ENCODE data around the gene CCDC33. TPM values are rescaled to one million over a fixed set of nuclear protein-coding genes. Genes with fewer than 3 reads are reported as not detected.

Gene CCDC33
- total and polyA plus RNA-seq, 4 donors, result 0.99 to 7.4 (median 2.6) TPM

GRCh38 chr15:74240002-74240568 lies 4.0 kb downstream of the CCDC33 start:
- no peaks in the 10 kb centered on the region for H3K36me3 ChIP-seq (ENCODE audit: control insufficient read depth, insufficient read depth, low read length)
- 17% methylated on average over 5 of the region's 5 CpGs for whole genome bisulfite sequencing (ENCODE audit: insufficient coverage)
- peak overlapping the region; percentile 33 for H3K27ac ChIP-seq (ENCODE audit: low read depth, low read length)
- peaks cover 45% of the 10 kb centered on the region for H3K4me1 ChIP-seq (ENCODE audit: control insufficient read depth, insufficient read depth, low read length)
- H3K27me3 ChIP-seq (ENCODE audit: control insufficient read depth, insufficient read depth, low read length), result no peaks in the 10 kb centered on the region
- no peak overlapping the region for H3K4me3 ChIP-seq (ENCODE audit: low read depth, low read length)
- peak in 4 of 6 donors; percentile 72 to 96 (median 82) for DNase-seq (ENCODE audit: low read depth in 4 of 6, low spot score in 6 of 6)
- no peaks in the 10 kb centered on the region for H3K9me3 ChIP-seq (ENCODE audit: control insufficient read depth, insufficient read depth, low read length)

- peak in 1 of 6 donors; percentile 40 for DNase-seq (ENCODE audit: low read depth in 4 of 6, low spot score in 6 of 6)
- H3K4me3 ChIP-seq (ENCODE audit: low read depth, low read length), result no peak overlapping the region
- H3K27me3 ChIP-seq (ENCODE audit: control insufficient read depth, insufficient read depth, low read length), result no peaks in the 10 kb centered on the region
- H3K9me3 ChIP-seq (ENCODE audit: control insufficient read depth, insufficient read depth, low read length), result no peaks in the 10 kb centered on the region
- 72% methylated on average over 4 of the region's 4 CpGs for WGBS (ENCODE audit: insufficient coverage)
- no peaks in the 10 kb centered on the region for H3K36me3 ChIP-seq (ENCODE audit: control insufficient read depth, insufficient read depth, low read length)
- H3K4me1 ChIP-seq (ENCODE audit: control insufficient read depth, insufficient read depth, low read length), result peaks cover 54% of the 10 kb centered on the region
- H3K27ac ChIP-seq (ENCODE audit: low read depth, low read length), result no peak overlapping the region
Observed at GRCh38 chr15:74240897-74241614, 4.9 kb downstream of the CCDC33 start.

DNA sequence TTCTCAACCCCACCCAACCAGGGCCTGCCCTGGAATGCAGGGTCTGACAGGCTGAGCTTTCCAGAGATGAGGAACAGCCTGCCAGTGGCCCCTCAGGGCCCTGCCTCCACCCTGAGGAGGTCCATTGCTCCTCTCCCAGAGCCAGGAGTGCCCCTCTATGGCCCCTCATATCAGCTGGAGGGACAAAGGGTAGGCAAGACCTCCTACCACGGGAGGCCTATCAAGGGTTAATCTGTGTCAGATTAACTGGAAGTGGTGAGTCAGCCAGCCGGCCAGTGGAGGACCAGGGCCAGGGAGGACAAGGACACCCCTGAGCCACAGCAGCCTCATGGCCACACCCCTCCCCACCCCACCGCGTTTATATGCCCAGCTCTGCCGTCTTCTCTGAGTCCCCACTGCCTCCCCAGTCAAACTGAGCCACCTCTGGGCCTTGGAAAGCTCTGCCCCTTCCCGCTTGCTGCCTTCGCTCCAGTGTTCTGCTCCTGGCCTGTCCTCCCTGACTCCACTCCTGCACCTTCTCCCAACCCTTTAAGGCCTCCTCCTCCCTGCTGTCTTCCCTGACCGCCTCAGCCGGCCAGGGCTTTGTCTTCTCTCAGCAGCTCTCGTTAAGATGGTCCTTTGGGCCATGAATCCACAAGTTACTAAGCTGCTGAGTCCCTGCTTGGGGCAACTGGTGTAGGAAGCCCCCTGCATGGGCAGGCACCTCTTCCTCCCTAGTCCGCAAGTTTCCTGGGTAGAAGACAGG lies 6.5 kb downstream of the CCDC33 start:
- Histone ChIP-seq H3K4me3 (ENCODE audit: low read depth, low read length) (no peak overlapping the region), H3K27me3 (ENCODE audit: control insufficient read depth, insufficient read depth, low read length) (no peaks in the 10 kb centered on the region), H3K36me3 (ENCODE audit: control insufficient read depth, insufficient read depth, low read length) (no peaks in the 10 kb centered on the region), H3K4me1 (ENCODE audit: control insufficient read depth, insufficient read depth, low read length) (peaks cover 54% of the 10 kb centered on the region), H3K9me3 (ENCODE audit: control insufficient read depth, insufficient read depth, low read length) (no peaks in the 10 kb centered on the region), H3K27ac (ENCODE audit: low read depth, low read length) (no peak overlapping the region)
- WGBS (ENCODE audit: insufficient coverage), result 39% methylated on average over 10 of the region's 11 CpGs
- DNase-seq (ENCODE audit: low read depth in 4 of 6, low spot score in 6 of 6), result no peak

DNA sequence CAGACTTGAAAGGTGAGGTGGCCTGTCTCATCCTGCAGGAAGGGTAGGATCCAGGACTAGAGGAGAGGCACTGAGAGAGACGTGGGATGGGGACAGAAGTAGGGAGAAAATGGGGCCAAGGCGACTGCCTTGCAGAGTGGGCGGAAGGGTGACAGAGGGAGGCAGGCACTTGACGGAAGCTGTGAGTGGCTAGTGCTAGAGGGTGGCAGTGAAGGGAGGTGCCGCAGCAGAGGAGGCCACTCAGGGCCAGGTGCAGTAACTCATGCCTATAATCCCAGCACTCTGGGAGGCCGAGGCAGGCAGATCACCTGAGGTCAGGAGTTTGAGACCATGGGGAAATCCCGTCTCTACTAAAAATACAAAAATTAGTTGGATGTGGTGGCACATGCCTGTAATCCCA lies 7.3 kb downstream of the CCDC33 start:
- no peak for DNase-seq (ENCODE audit: low read depth in 4 of 6, low spot score in 6 of 6)
- H3K27ac ChIP-seq (ENCODE audit: low read depth, low read length), result no peak overlapping the region
- peaks cover 54% of the 10 kb centered on the region for H3K4me1 ChIP-seq (ENCODE audit: control insufficient read depth, insufficient read depth, low read length)
- H3K27me3 ChIP-seq (ENCODE audit: control insufficient read depth, insufficient read depth, low read length), result no peaks in the 10 kb centered on the region
- H3K9me3 ChIP-seq (ENCODE audit: control insufficient read depth, insufficient read depth, low read length), result no peaks in the 10 kb centered on the region
- WGBS (ENCODE audit: insufficient coverage), result 71% methylated on average over 6 of the region's 7 CpGs
- H3K36me3 ChIP-seq (ENCODE audit: control insufficient read depth, insufficient read depth, low read length), result no peaks in the 10 kb centered on the region
- no peak overlapping the region for H3K4me3 ChIP-seq (ENCODE audit: low read depth, low read length)

DNA sequence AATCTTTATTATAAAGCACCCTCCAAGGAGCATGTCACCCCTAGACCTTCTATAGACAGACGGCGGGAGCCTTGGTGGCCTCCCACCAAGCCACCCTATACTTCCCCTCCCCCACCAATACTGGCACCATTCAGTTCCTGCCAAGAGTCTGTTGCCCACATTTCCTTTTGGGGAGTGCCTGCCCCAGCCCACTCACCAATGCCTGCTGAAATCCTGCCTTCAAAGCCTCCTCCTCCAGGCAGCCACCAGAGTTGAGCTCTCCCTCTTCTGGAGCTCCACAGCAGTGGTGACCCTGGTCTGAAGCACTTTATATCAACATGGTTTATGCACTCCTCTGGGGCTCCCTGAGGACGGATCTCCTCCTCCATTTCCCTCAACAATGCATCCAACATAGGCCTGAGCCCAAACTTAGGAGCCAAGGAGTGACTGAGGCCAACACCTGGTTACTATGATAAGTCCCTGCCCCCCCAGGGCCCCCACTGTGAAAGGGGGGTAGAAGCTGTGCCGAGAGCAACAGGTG lies 8.8 kb downstream of the CCDC33 start:
- no peaks in the 10 kb centered on the region for H3K36me3 ChIP-seq (ENCODE audit: control insufficient read depth, insufficient read depth, low read length)
- H3K27me3 ChIP-seq (ENCODE audit: control insufficient read depth, insufficient read depth, low read length), result no peaks in the 10 kb centered on the region
- 73% methylated on average over 3 of the region's 4 CpGs for WGBS (ENCODE audit: insufficient coverage)
- no peak for DNase-seq (ENCODE audit: low read depth in 4 of 6, low spot score in 6 of 6)
- H3K4me3 ChIP-seq (ENCODE audit: low read depth, low read length), result peak overlapping the region; percentile 16
- H3K4me1 ChIP-seq (ENCODE audit: control insufficient read depth, insufficient read depth, low read length), result peaks cover 44% of the 10 kb centered on the region
- H3K27ac ChIP-seq (ENCODE audit: low read depth, low read length), result no peak overlapping the region
- no peaks in the 10 kb centered on the region for H3K9me3 ChIP-seq (ENCODE audit: control insufficient read depth, insufficient read depth, low read length)

DNA sequence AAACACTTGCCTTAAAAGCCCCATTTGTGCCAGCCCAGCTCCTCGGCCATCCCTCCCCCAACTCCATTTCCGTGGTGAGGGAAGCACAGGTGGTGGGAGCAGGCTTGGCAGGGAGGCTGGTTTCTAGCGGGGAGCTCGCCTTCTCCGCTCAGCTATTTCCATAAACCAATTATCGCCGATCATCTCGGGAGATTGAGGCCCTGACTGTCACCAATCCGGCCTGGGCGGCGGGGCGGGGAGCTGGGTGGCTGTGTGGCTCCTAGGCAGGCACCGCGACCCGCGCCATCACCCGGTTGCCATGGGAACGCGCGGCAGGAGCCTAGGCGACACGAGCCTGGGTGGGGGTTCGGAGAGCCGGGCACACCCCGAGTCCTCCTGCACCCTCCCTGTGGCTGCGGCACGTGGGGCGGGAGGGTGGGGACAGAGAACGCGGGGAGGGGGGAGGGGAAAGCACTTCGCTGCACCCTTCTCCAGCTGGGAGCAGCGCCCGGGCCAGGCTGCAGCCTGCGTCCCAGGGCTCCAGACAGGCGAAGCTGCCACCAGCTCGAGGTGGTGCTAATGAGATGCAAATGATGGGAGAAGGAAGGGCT lies 9.3 kb downstream of the CCDC33 start:
- peak in 2 of 6 donors; percentile 92 to 93 for DNase-seq (ENCODE audit: low read depth in 4 of 6, low spot score in 6 of 6)
- no peaks in the 10 kb centered on the region for H3K27me3 ChIP-seq (ENCODE audit: control insufficient read depth, insufficient read depth, low read length)
- H3K4me3 ChIP-seq (ENCODE audit: low read depth, low read length), result peak overlapping the region; percentile 16
- H3K9me3 ChIP-seq (ENCODE audit: control insufficient read depth, insufficient read depth, low read length), result no peaks in the 10 kb centered on the region
- no peak overlapping the region for H3K27ac ChIP-seq (ENCODE audit: low read depth, low read length)
- 0% methylated on average over 26 of the region's 36 CpGs for WGBS (ENCODE audit: insufficient coverage)
- peaks cover 44% of the 10 kb centered on the region for H3K4me1 ChIP-seq (ENCODE audit: control insufficient read depth, insufficient read depth, low read length)
- H3K36me3 ChIP-seq (ENCODE audit: control insufficient read depth, insufficient read depth, low read length), result no peaks in the 10 kb centered on the region

DNA sequence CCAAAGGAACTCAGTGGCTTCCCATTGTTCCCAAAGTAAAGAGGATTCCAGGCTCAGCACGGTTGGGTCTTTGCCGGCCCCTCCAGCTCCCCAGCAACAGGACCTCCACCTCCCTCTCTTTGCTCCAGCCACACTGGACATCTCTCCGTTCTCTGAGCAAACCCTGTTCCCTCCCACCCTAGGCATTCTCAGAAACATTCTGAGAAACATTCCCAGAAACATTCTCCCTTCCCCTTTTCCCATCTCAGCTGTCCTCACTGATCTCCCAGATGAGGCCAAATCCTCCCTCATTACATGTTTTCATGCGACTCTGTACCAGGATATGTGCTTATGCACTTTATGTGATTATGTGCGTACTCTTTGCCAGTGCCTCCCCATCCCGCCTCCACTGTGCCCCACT lies 14.1 kb downstream of the CCDC33 start:
- no peak for DNase-seq (ENCODE audit: low read depth in 4 of 6, low spot score in 6 of 6)
- Histone ChIP-seq H3K36me3 (ENCODE audit: control insufficient read depth, insufficient read depth, low read length) (no peaks in the 10 kb centered on the region), H3K27me3 (ENCODE audit: control insufficient read depth, insufficient read depth, low read length) (no peaks in the 10 kb centered on the region), H3K4me3 (ENCODE audit: low read depth, low read length) (no peak overlapping the region), H3K9me3 (ENCODE audit: control insufficient read depth, insufficient read depth, low read length) (no peaks in the 10 kb centered on the region), H3K27ac (ENCODE audit: low read depth, low read length) (no peak overlapping the region), H3K4me1 (ENCODE audit: control insufficient read depth, insufficient read depth, low read length) (peaks cover 42% of the 10 kb centered on the region)
- WGBS (ENCODE audit: insufficient coverage), result 73% methylated on average over 4 of the region's 6 CpGs

- peak in 3 of 6 donors; percentile 54 to 92 (median 62) for DNase-seq (ENCODE audit: low read depth in 4 of 6, low spot score in 6 of 6)
- Histone ChIP-seq H3K36me3 (ENCODE audit: control insufficient read depth, insufficient read depth, low read length) (no peaks in the 10 kb centered on the region), H3K27me3 (ENCODE audit: control insufficient read depth, insufficient read depth, low read length) (no peaks in the 10 kb centered on the region), H3K27ac (ENCODE audit: low read depth, low read length) (no peak overlapping the region), H3K4me3 (ENCODE audit: low read depth, low read length) (no peak overlapping the region), H3K4me1 (ENCODE audit: control insufficient read depth, insufficient read depth, low read length) (peaks cover 35% of the 10 kb centered on the region), H3K9me3 (ENCODE audit: control insufficient read depth, insufficient read depth, low read length) (no peaks in the 10 kb centered on the region)
- WGBS (ENCODE audit: insufficient coverage), result 35% methylated on average over 5 of the region's 5 CpGs
Observed at GRCh38 chr15:74251131-74251811, 15.1 kb downstream of the CCDC33 start.

DNA sequence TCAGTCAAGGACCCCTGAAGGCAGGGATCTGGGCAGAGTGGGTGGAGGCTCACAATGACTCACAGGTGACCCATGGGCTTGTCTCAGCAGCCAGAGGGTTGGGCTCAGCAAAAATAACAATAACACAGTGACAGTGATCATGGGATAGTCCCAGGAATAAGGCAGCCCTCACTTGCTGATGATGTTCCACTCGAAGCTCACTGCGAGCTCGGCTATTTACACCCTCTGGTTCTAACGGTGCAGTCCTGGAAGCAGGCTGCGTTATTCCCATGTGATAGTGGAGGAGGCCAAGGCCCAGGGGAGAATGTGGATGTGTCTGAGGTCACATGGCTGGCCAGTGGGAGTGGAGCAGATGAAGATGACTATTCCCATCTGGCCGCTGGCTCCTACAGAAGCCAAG lies 16.2 kb downstream of the CCDC33 start:
- Histone ChIP-seq H3K9me3 (ENCODE audit: control insufficient read depth, insufficient read depth, low read length) (no peaks in the 10 kb centered on the region), H3K4me3 (ENCODE audit: low read depth, low read length) (no peak overlapping the region), H3K36me3 (ENCODE audit: control insufficient read depth, insufficient read depth, low read length) (no peaks in the 10 kb centered on the region), H3K27ac (ENCODE audit: low read depth, low read length) (no peak overlapping the region), H3K27me3 (ENCODE audit: control insufficient read depth, insufficient read depth, low read length) (no peaks in the 10 kb centered on the region), H3K4me1 (ENCODE audit: control insufficient read depth, insufficient read depth, low read length) (peaks cover 40% of the 10 kb centered on the region)
- no peak for DNase-seq (ENCODE audit: low read depth in 4 of 6, low spot score in 6 of 6)
- WGBS (ENCODE audit: insufficient coverage), result 77% methylated on average over 4 of the region's 6 CpGs
